Activated naive CD4-positive, alpha-beta T cell treated with anti-CD3 and anti-CD28 coated beads, Interleukin-2, amount 10 ng/mL, durations not matched to agents 7 days and 5 days (primary cell): ENCODE results near the gene PPP4R1.

Source experiments
- CTCF ChIA-PET: fragments of 350-600 bp; sonication (Branson Sonifier 250); formaldehyde crosslinking; loops from one replicate; lab custom pipeline; 2021; ENCODE audit warnings: antibody characterized with exemption; lab: Charles Lee
- DNase-seq: peaks from one replicate; pipeline ENCODE4 v3.0.0-alpha.2; 2020
- H3K27ac Mint-ChIP-seq: one replicate; pipeline ENCODE4 v1.8.0; 2021; ENCODE audit warnings: mild to moderate bottlenecking, moderate library complexity, mixed read lengths
- H3K27me3 Mint-ChIP-seq: one replicate; pipeline ENCODE4 v1.8.0; 2021; ENCODE audit warnings: mild to moderate bottlenecking, mixed read lengths
- H3K36me3 Mint-ChIP-seq: one replicate; pipeline ENCODE4 v1.8.0; 2021; ENCODE audit warnings: mixed read lengths
- H3K4me1 Mint-ChIP-seq: one replicate; pipeline ENCODE4 v1.8.0; 2021; ENCODE audit warnings: mixed read lengths
- H3K4me3 Mint-ChIP-seq: one replicate; pipeline ENCODE4 v1.8.0; 2021; ENCODE audit warnings: mild to moderate bottlenecking, moderate library complexity, mixed read lengths
- H3K9me3 Mint-ChIP-seq: one replicate; pipeline ENCODE4 v1.8.0; 2021; ENCODE audit warnings: mixed read lengths

The PPP4R1 gene

DNA sequence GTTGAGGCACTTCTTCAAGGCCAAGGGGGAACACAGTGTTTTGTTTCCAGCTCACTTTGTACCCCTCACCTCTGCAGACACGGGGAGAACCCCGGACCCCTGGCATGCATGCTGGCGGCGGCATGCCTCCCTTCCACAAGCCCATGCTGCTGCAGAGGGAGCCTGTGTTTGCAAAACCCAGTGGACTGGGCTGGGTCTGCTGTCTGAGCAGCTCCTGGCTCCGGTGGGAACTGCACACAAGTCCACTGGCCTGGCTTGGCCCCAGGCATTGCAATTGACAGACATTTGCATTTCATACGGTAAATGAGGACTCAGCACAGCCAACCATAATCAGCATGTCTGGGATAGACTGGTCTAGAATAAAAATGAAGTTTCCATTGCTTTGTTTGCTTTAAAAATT is 76.7 kb downstream of the PPP4R1 start:
- Mint-ChIP-seq H3K36me3 (peaks cover 20% of the 10 kb centered on the region), H3K27ac (no peak overlapping the region), H3K9me3 (no peaks in the 10 kb centered on the region), H3K4me3 (no peak overlapping the region), H3K27me3 (no peaks in the 10 kb centered on the region), H3K4me1 (no peaks in the 10 kb centered on the region)
- DNase-seq: no peak
- CTCF ChIA-PET: interaction anchor here (0.6 kb wide), 1 partner anchor 58 kb away, joined by 3 read pairs; no protein-coding TSS in a partner anchor

DNA sequence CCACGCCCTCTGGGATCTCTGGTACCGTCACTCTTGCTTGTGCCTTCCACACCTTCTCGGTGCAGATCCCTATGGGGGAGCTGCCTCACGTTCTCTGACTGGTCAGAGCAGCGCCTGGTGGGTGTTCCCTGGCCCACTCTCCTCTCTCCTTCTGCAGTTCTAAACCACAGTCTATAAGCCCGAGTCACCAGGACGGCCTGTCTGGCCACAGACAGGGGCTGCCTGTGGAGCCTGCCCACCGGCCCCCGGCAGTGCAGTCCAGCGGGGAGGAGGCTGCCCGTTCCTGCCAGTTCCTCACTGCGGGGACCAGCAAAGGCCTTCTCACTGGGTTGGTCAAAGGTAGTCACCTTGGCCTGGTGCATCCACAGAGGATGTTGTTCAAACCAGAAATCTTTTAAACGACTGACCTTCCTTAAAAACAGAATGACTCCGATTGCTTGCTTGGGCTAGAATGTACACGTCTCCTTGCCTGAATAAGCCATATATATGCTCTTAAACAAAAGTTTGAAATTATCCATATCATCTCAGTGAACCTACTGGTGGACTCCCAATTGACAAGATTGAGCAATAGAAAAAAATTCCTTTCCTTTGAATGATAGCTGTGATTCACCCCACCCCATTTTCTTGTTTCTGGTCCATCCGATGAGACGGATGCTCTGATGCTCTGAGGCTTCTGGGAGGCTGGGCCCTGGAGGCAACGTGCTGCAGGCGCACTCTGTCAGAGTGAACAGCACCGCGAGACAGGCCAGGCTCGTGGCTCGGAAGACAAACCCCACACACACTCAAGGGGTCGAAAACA is 77.8 kb downstream of the PPP4R1 start:
- Mint-ChIP-seq H3K27ac (no peak overlapping the region), H3K9me3 (no peaks in the 10 kb centered on the region)
- DNase-seq: no peak

DNA sequence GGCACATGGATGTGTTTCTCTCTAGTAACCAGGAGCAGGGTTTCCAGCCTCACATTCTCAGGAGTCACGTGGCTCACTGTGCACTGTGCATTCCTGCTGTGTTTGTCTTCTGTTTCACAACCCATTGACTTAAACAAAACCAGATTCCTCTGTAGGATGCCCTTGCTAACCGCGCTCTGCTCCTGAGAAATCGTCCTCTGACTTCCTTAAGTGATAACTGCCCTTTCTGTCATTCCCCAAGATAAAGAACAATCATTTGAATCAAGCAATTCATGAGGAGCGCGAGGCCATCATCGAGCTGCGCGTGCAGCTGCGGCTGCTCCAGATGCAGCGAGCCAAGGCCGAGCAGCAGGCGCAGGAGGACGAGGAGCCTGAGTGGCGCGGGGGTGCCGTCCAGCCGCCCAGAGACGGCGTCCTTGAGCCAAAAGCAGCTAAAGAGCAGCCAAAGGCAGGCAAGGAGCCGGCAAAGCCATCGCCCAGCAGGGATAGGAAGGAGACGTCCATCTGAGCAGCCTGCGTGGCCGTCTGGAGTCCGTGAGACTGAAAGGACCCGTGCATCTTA is 78.8 kb downstream of the PPP4R1 start:
- H3K27ac Mint-ChIP-seq: no peak overlapping the region
- H3K4me3 Mint-ChIP-seq: no peak overlapping the region
- peaks cover 20% of the 10 kb centered on the region for H3K36me3 Mint-ChIP-seq
- H3K9me3 Mint-ChIP-seq: no peaks in the 10 kb centered on the region
- no peak for DNase-seq
- peaks cover 2% of the 10 kb centered on the region for H3K4me1 Mint-ChIP-seq
- no peaks in the 10 kb centered on the region for H3K27me3 Mint-ChIP-seq
- CTCF ChIA-PET: no interaction called here

More for the DNA sequence above, 77.8 kb downstream of the PPP4R1 start:
- H3K36me3 Mint-ChIP-seq: peaks cover 19% of the 10 kb centered on the region
- CTCF ChIA-PET: no interaction called here
- no peak overlapping the region for H3K4me3 Mint-ChIP-seq
- H3K4me1 Mint-ChIP-seq: no peaks in the 10 kb centered on the region
- no peaks in the 10 kb centered on the region for H3K27me3 Mint-ChIP-seq

DNA sequence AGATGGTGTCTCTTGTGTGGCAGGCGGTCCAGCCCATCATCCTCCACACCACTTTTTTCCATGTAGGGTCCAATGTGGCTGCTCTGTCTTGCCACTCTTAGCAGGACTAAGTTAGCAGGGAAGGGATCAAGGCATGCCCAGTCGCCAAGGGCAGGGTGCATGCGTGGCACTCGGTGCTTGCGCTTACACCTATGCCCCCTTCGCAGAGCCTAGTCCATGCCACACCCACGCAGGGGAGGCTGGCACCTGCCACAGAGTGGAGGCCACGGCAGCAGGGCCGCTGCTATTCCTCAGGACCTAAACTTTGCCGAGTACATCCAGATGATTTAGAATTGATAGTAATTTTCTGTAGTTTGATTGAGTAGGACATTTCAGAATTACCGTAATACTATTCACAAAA is 79.5 kb downstream of the PPP4R1 start:
- Mint-ChIP-seq H3K9me3 (no peaks in the 10 kb centered on the region), H3K4me1 (peaks cover 7% of the 10 kb centered on the region), H3K4me3 (no peak overlapping the region), H3K36me3 (peaks cover 22% of the 10 kb centered on the region), H3K27me3 (no peaks in the 10 kb centered on the region), H3K27ac (no peak overlapping the region)
- DNase-seq: no peak
- CTCF ChIA-PET: no interaction called here

DNA sequence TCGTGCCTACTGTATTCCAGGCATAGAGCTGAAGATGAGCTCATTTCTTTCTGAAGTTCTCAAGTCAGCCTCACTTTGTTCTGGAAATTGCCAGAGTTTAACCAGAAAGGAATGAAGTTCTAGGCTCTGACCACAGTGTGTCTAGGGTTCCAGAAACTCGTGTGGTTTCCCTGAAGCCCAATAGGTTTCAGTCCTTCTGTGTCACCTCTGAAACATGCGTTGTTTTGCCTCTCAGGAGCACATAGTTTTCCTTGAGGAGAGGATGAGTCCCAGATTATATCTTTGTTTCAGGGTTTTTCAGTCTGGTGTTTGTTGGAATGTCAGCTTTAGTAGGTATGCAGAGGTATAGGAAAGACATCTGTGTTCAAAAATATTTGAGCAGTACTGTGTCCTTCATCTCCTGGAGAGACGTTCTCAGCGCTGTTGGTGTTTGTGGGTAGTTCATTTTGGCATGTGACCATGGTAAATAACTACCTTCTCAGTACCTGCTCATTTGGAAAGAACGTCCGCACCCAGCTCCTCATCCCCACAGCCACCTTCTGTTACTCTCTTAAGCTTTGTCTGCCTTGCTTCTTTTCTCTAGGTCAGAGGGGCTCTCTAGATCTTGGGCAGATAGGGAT is 82.5 kb downstream of the PPP4R1 start:
- H3K4me3 Mint-ChIP-seq: no peak overlapping the region
- CTCF ChIA-PET: no interaction called here

DNA sequence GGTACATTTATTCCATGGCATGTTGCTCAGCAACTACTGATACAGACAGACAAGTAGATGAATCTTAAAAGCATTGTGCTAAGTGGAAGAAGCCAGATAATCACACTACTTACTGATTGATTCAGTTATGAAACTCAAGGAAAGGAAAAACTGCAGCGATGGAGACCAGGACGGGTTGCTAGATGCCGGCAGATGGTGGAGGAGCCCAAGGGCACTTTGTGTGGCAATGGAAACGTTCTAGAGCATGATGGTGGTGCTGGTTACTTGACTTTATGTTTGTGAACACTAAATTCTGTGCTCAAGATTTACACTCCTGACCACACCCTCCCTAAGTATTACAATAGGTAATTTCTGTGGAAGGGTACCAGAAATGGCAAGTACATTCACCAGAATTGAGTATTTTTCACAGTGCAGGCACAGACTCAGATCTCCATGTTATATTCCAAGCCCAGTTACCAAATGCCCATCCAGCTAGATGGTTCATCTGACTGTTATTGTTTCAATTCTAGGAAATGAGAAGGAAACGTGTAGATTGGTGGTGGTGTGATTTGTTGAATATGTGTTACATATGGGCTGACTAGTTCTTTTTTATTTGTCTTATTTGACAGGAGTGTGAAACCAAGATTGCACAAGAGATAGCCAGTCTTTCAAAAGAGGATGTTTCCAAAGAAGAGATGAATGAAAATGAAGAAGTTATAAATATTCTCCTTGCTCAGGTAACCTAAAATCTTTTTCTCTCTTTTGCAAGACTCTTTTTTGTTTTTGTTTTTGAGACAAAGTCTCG is 83.9 kb downstream of the PPP4R1 start:
- Mint-ChIP-seq H3K36me3 (peaks cover 37% of the 10 kb centered on the region), H3K4me3 (no peak overlapping the region), H3K9me3 (peaks cover 3% of the 10 kb centered on the region), H3K4me1 (peaks cover 7% of the 10 kb centered on the region), H3K27me3 (no peaks in the 10 kb centered on the region), H3K27ac (no peak overlapping the region)
- CTCF ChIA-PET: no interaction called here
- DNase-seq: no peak

More for the DNA sequence above, 82.5 kb downstream of the PPP4R1 start:
- H3K36me3 Mint-ChIP-seq: peaks cover 37% of the 10 kb centered on the region
- no peak for DNase-seq
- H3K27me3 Mint-ChIP-seq: no peaks in the 10 kb centered on the region
- no peak overlapping the region for H3K27ac Mint-ChIP-seq
- H3K4me1 Mint-ChIP-seq: peaks cover 7% of the 10 kb centered on the region
- peaks cover 3% of the 10 kb centered on the region for H3K9me3 Mint-ChIP-seq

DNA sequence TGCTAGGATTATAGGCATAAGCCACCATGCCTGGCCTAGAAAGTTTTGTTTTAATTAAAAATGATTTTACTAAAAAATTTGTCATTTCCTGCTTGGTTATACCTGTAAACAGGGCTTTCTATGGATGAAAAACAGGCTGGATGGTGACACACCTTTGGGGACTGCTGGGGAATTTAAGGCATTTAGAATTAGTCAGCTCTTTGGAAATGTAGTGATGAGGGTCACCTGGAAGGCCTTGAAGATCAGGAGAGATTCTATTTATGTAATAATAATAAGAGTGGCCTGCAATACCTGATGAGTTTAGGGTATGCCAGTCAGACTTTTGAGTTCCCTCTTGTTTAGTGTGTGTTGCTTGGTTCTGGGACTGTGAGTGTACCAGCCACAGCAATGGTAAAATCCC is 87.9 kb downstream of the PPP4R1 start:
- CTCF ChIA-PET: no interaction called here

DNA sequence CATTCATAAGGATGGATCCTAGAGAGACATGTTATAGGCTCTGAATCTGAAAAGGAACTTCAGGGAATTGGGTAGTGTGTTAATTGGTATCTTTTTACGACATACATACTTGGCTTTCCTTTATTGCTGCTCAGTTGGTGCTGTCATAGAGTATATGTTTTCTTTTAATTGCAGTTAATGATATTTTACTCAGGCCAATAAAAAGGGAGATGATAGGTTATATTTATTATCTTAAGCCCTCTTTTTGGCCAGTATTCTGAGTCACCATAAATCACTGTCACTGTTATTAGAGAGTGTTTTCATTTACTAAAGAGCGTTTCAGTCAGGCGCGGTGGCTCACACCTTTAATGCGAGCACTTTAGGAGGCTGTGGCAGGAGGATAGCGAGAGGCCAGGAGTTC is 91.4 kb downstream of the PPP4R1 start:
- CTCF ChIA-PET: no interaction called here
- Mint-ChIP-seq H3K9me3 (peaks cover 2% of the 10 kb centered on the region), H3K27me3 (no peaks in the 10 kb centered on the region), H3K4me1 (peaks cover 2% of the 10 kb centered on the region), H3K36me3 (peaks cover 39% of the 10 kb centered on the region), H3K4me3 (no peak overlapping the region), H3K27ac (no peak overlapping the region)
- no peak for DNase-seq

More for the DNA sequence above, 87.9 kb downstream of the PPP4R1 start:
- Mint-ChIP-seq H3K4me3 (no peak overlapping the region), H3K36me3 (peaks cover 47% of the 10 kb centered on the region), H3K27ac (no peak overlapping the region), H3K27me3 (no peaks in the 10 kb centered on the region), H3K4me1 (peaks cover 7% of the 10 kb centered on the region), H3K9me3 (peaks cover 3% of the 10 kb centered on the region)
- DNase-seq: no peak

DNA sequence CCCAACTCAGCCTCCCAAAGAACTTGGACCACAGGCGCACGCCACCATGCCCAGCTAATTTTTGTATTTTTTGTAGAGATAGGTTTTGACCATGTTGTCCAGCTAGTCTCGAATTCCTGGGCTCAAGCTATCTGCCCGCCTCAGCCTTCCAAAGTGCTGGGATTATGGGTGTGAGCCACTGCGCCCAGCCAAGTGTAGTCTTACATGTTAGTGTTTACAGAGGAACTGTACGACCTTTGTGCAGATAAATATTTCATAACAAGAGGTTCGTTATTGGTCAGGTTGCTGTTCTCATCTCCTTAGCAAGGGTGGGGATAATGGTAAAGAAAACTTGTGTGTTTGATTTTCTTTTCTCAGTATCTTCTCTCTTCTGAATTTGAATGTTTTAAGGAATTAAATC is 92.6 kb downstream of the PPP4R1 start:
- no peak for DNase-seq
- Mint-ChIP-seq H3K27ac (no peak overlapping the region), H3K4me3 (no peak overlapping the region), H3K4me1 (peaks cover 2% of the 10 kb centered on the region), H3K36me3 (peaks cover 32% of the 10 kb centered on the region), H3K27me3 (no peaks in the 10 kb centered on the region), H3K9me3 (no peaks in the 10 kb centered on the region)
- CTCF ChIA-PET: interaction anchor here (1.6 kb wide), 1 partner anchor 448 kb away, joined by 5 read pairs; no protein-coding TSS in a partner anchor

DNA sequence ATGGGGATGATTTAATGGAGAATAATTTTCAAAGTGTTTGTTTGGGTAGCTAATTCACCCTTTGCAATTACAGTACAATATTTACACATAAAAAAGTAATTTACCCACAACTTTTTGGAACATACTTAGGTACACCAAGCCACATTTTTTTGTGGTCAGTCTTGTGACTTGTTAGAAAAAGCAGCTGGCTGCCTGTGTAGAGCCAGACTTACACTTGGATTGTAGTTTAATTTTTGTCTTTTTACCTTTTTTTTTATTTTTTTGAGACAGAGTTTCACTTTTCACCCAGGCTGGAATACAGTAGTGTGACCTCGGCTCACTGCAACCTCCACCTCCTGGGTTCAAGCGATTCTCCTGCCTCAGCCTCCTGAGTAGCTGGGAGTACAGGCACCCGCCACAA is 93.7 kb downstream of the PPP4R1 start:
- H3K27ac Mint-ChIP-seq: no peak overlapping the region
- no peaks in the 10 kb centered on the region for H3K9me3 Mint-ChIP-seq
- CTCF ChIA-PET: interaction anchor here (1.6 kb wide), 1 partner anchor 447 kb away, joined by 5 read pairs; no protein-coding TSS in a partner anchor

DNA sequence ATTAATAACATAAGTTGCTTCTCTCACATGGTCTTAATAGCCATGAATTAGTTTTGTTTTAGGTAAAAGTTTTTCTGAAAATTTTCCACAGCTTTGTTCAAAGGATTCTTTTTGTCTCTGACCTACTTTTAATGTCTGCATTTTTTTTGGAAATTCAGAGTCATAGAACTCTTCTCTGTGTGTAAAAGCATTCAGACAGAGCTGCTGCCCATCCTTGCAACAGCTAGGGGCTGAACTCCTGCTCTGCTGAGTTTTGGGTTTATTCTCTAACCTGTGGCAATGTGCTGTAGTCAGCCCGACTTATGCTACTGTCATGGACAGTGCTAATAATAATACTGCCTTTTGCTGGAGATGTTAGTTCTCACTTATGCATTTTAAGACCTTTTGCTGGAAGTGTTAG is 95.0 kb downstream of the PPP4R1 start:
- peaks cover 28% of the 10 kb centered on the region for H3K36me3 Mint-ChIP-seq
- DNase-seq: no peak
- H3K27me3 Mint-ChIP-seq: no peaks in the 10 kb centered on the region
- no peak overlapping the region for H3K27ac Mint-ChIP-seq
- no peaks in the 10 kb centered on the region for H3K9me3 Mint-ChIP-seq
- CTCF ChIA-PET: interaction anchor here (0.7 kb wide), 1 partner anchor 446 kb away, joined by 4 read pairs; no protein-coding TSS in a partner anchor
- no peak overlapping the region for H3K4me3 Mint-ChIP-seq
- H3K4me1 Mint-ChIP-seq: peaks cover 4% of the 10 kb centered on the region

More for the DNA sequence above, 93.7 kb downstream of the PPP4R1 start:
- H3K36me3 Mint-ChIP-seq: peaks cover 33% of the 10 kb centered on the region
- DNase-seq: no peak
- H3K27me3 Mint-ChIP-seq: no peaks in the 10 kb centered on the region
- no peak overlapping the region for H3K4me3 Mint-ChIP-seq
- H3K4me1 Mint-ChIP-seq: peaks cover 4% of the 10 kb centered on the region

DNA sequence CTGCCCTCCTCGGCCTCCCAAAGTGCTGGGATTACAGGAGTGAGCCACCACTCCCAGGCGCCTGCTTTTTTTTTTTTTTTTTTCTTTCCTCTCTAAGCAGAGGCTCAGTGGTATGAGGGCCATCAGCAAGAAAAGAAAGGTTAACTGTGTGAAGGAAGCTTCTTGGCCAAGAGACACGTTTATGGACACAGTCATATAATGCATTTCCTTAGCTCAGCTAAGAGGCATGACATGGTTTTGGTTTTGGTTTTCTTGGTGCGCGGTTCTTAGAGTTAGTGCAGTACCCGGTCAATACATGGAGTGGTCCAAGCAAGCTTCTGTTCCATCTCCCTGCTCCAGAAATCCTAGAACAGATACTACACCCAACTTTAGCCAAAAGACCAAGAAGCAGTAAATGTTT is 96.5 kb downstream of the PPP4R1 start:
- H3K36me3 Mint-ChIP-seq: peaks cover 25% of the 10 kb centered on the region
- H3K27me3 Mint-ChIP-seq: no peaks in the 10 kb centered on the region
- no peak overlapping the region for H3K4me3 Mint-ChIP-seq
- CTCF ChIA-PET: interaction anchor here (1.1 kb wide), 1 partner anchor 445 kb away, joined by 3 read pairs; no protein-coding TSS in a partner anchor
- peaks cover 4% of the 10 kb centered on the region for H3K4me1 Mint-ChIP-seq
- DNase-seq: no peak
- no peaks in the 10 kb centered on the region for H3K9me3 Mint-ChIP-seq
- no peak overlapping the region for H3K27ac Mint-ChIP-seq

DNA sequence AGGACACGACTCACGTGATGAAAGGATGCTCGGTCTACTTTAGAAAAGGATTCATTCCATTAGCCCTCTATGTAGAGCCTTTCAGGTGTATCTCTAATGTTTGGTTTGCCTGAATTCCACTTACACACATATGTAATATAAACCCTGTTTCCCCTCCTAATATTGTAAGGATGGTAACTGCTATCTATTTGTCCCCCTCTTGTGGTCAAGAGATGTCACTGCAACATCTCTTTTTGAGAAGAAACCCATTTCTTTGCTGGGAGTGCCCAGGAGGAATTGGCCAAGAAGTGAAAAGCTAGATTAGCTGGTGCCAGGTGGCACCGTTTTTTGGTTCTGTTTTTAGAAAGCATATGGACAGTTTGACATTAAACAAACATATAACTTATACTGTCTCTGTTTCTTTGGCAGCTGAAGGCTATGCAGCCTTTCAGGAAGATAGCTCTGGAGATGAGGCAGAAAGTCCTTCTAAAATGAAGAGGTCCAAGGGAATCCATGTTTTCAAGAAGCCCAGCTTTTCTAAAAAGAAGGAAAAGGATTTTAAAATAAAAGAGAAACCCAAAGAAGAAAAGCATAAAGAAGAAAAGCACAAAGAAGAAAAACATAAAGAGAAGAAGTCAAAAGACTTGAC is 97.8 kb downstream of the PPP4R1 start:
- H3K36me3 Mint-ChIP-seq: peaks cover 16% of the 10 kb centered on the region
- CTCF ChIA-PET: interaction anchor here (0.7 to 3.4 kb wide), 11 partner anchors 9 to 862 kb away, joined by 3 to 25 read pairs (median 3); partner anchors contain the start of gene TWSG1
- H3K9me3 Mint-ChIP-seq: no peaks in the 10 kb centered on the region
- H3K4me1 Mint-ChIP-seq: peaks cover 4% of the 10 kb centered on the region
- no peak for DNase-seq
- H3K27me3 Mint-ChIP-seq: no peaks in the 10 kb centered on the region
- no peak overlapping the region for H3K27ac Mint-ChIP-seq
- no peak overlapping the region for H3K4me3 Mint-ChIP-seq
